B cell (primary cell): ENCODE measurements around the gene TMEM222. TPM values are rescaled to one million over a fixed set of nuclear protein-coding genes. Genes with fewer than 3 reads are reported as not detected.
"Not testable (repeated sequence)": the region's sequence is repeated elsewhere in the genome, so short reads cannot be mapped to it uniquely, and the experiment has no call there.

Experiments
- ATAC-seq: fragments of 200-7000 bp; cut with Tn5 transposase; one replicate; pipeline ENCODE4 v1.10.0; 2021; ENCODE audit warnings: low read depth, mild to moderate bottlenecking, moderate number of reproducible peaks, moderate library complexity
- CTCF ChIA-PET: fragments of 350-600 bp; sonication (Branson Sonifier 250); formaldehyde crosslinking; loops from one replicate; lab custom pipeline; 2021; ENCODE audit warnings: antibody characterized with exemption, inconsistent platforms; lab: Charles Lee
- POLR2A ChIA-PET: fragments of 350-600 bp; sonication (Branson Sonifier 250); formaldehyde crosslinking; loops from one replicate; lab custom pipeline; 2021; ENCODE audit warnings: antibody characterized with exemption; lab: Charles Lee
- DNase-seq: peaks from one replicate; pipeline ENCODE4 v3.0.0; 2013
- H2AFZ ChIP-seq: 2 replicates; pipeline ENCODE4 v1.6.1; 2012; ENCODE audit warnings: mild to moderate bottlenecking, low read depth, low read length; ENCODE audit not compliant: insufficient read depth, poor library complexity, severe bottlenecking
- H3K27ac ChIP-seq, 2 donors: 1 replicate in 1 of 2; 2 replicates in 1 of 2; pipeline ENCODE4 v1.5.1; 2012 to 2013; ENCODE audit warnings: low read length in 2 of 2, mild to moderate bottlenecking in 2 of 2, moderate library complexity in 1 of 2
- H3K27me3 ChIP-seq, 4 experiments: fragments of 200-600 bp in 1 of 4; sonication (generic) in 1 of 4; replicated peaks in 1 of 4; 1 replicate in 2 of 4; 2 replicates in 2 of 4; pipeline versions ENCODE4 v1.6.1 to v1.7.0; 2013 to 2016; ENCODE audit warnings: low read length in 3 of 4, mild to moderate bottlenecking in 2 of 4, mixed read lengths in 1 of 4, moderate library complexity in 1 of 4; ENCODE audit not compliant: insufficient read depth in 4 of 4, control insufficient read depth in 3 of 4; ENCODE audit errors: control extremely low read depth in 1 of 4
- H3K36me3 ChIP-seq, 2 experiments: replicated peaks in 1 of 2; 1 replicate in 1 of 2; 2 replicates in 1 of 2; pipeline versions ENCODE4 v1.6.1 to v1.7.1; 2013; ENCODE audit warnings: low read length in 1 of 2; ENCODE audit not compliant: insufficient read depth in 2 of 2, control insufficient read depth in 1 of 2; ENCODE audit errors: control extremely low read depth in 1 of 2, extremely low read depth in 1 of 2
- H3K4me1 ChIP-seq, 2 donors: fragments of 200-600 bp in 1 of 2; sonication (generic) in 1 of 2; 1 replicate in 1 of 2; 2 replicates in 1 of 2; pipeline versions ENCODE4 v1.5.1 to v1.6.1; 2013 to 2017; ENCODE audit warnings: low read length in 2 of 2; ENCODE audit not compliant: control insufficient read depth in 2 of 2, insufficient read depth in 2 of 2
- H3K4me2 ChIP-seq: replicated peaks from 2 replicates; pipeline ENCODE3; 2012; ENCODE audit warnings: mild to moderate bottlenecking, low read depth, low read length; ENCODE audit not compliant: poor library complexity, severe bottlenecking
- H3K4me3 ChIP-seq, 5 experiments: fragments of 200-600 bp in 1 of 5; sonication (generic) in 1 of 5; 1 replicate in 3 of 5; 2 replicates in 2 of 5; pipeline versions ENCODE4 v1.5.1 to v1.7.0; 2011 to 2016; ENCODE audit warnings: low read length in 4 of 5, mild to moderate bottlenecking in 4 of 5, low read depth in 2 of 5, control low read depth in 1 of 5, moderate library complexity in 1 of 5; ENCODE audit not compliant: insufficient read depth in 1 of 5; ENCODE audit errors: control extremely low read depth in 1 of 5, extremely low read depth in 1 of 5
- H3K79me2 ChIP-seq: fragments of 200-600 bp; sonication (generic); one replicate; pipeline ENCODE4 v1.6.0; 2016; ENCODE audit warnings: low read length; ENCODE audit not compliant: control insufficient read depth, insufficient read depth
- H3K9ac ChIP-seq: fragments of 200-600 bp; sonication (generic); 2 replicates; pipeline ENCODE4 v1.6.1; 2017; ENCODE audit warnings: mild to moderate bottlenecking, low read length, moderate library complexity
- H3K9me3 ChIP-seq, 3 donors: one replicate each; pipeline versions ENCODE4 v1.6.1 to v1.7.1; 2013; ENCODE audit warnings: low read length in 2 of 3; ENCODE audit not compliant: control insufficient read depth in 2 of 3, insufficient read depth in 1 of 3; ENCODE audit errors: control extremely low read depth in 1 of 3
- H4K20me1 ChIP-seq: 2 replicates; pipeline ENCODE4 v1.6.0; 2012; ENCODE audit warnings: mild to moderate bottlenecking, low read length; ENCODE audit not compliant: insufficient read depth, control insufficient read depth, poor library complexity, severe bottlenecking
- H3K27ac Mint-ChIP-seq: one replicate; pipeline ENCODE4 v1.8.0; 2021; ENCODE audit warnings: mixed read lengths
- H3K27me3 Mint-ChIP-seq: one replicate; pipeline ENCODE4 v1.8.0; 2021; ENCODE audit warnings: mixed read lengths
- H3K4me1 Mint-ChIP-seq: one replicate; pipeline ENCODE4 v1.8.0; 2021; ENCODE audit warnings: mixed read lengths
- H3K4me3 Mint-ChIP-seq: one replicate; pipeline ENCODE4 v1.8.0; 2021; ENCODE audit warnings: mixed read lengths
- H3K9me3 Mint-ChIP-seq: one replicate; pipeline ENCODE4 v1.8.0; 2022; ENCODE audit warnings: mixed read lengths; ENCODE audit not compliant: insufficient read depth
- CTCF ChIP-seq: fragments of 200-600 bp; IDR thresholded peaks from one replicate; pipeline ENCODE4 v1.8.0; 2022; ENCODE audit warnings: antibody characterized with exemption, mild to moderate bottlenecking
- EZH2 ChIP-seq: IDR thresholded peaks from 2 replicates; pipeline ENCODE4 v1.6.1; 2012; ENCODE audit warnings: borderline replicate concordance, low read depth, mild to moderate bottlenecking, moderate library complexity, low read length; ENCODE audit not compliant: insufficient read depth, poor library complexity, severe bottlenecking
- WGBS: methylation state at CpG from one replicate; pipeline ENCODE4 v1.1.5; 2013; ENCODE audit warnings: missing lambda C conversion rate; ENCODE audit not compliant: insufficient coverage; 5-methylcytosine and 5-hydroxymethylcytosine counted together
- intact Hi-C: fragments of 100-400 bp; cut with micrococcal nuclease; formaldehyde crosslinking; loops from one replicate; pipeline ENCODE4 v1.10.0; 2022
- polyA plus RNA-seq: library from polyadenylated mRNA; depleted of rRNA; stranded (reverse); fragments of >200 nt; gene quantifications from 2 replicates; pipeline ENCODE4 v1.2.3, GENCODE V29; 2012
- total RNA-seq, 2 donors: library from RNA; stranded (reverse); fragments of 120-200 nt in 1 of 2; gene quantifications; 1 replicate in 1 of 2; 2 replicates in 1 of 2; pipeline versions ENCODE4 v1.2.3 to v1.2.4, GENCODE V29; 2013 to 2022

The TMEM222 gene
- total and polyA plus RNA-seq, 2 donors (not counting 1 experiment from before 2014, with no cell fraction given), result 44.2 to 80.9 TPM

GRCh38 chr1:27285274-27285660 lies 36.7 kb upstream of the TMEM222 start:
- H3K27me3 ChIP-seq, result no peaks in the 10 kb centered on the region
- H3K4me3 ChIP-seq, result no peak overlapping the region
- ATAC-seq, result no peak
- intact Hi-C loops, result loop anchor here (2.0 kb wide), 1 partner anchor 50 kb away; the partner anchor contains the start of gene WDTC1
- Mint-ChIP-seq H3K27ac (no peak overlapping the region), H3K9me3 (no peaks in the 10 kb centered on the region), H3K4me1 (peaks cover 12% of the 10 kb centered on the region), H3K27me3 (no peaks in the 10 kb centered on the region), H3K4me3 (no peak overlapping the region)
- H3K27ac ChIP-seq, result no peak overlapping the region
- no peak for DNase-seq
- H3K4me2 ChIP-seq, result no peak overlapping the region
- H3K79me2 ChIP-seq, result peaks cover 6% of the 10 kb centered on the region
- TF ChIP-seq EZH2 (no peak), CTCF (no peak)
- no peaks in the 10 kb centered on the region for H4K20me1 ChIP-seq
- CTCF ChIA-PET, result interaction anchor here (0.6 to 9.5 kb wide), 15 partner anchors 10 to 525 kb away, joined by 3 to 343 read pairs (median 4); no protein-coding TSS in a partner anchor
- POLR2A ChIA-PET, result interaction anchor here (0.7 to 1.9 kb wide), 3 partner anchors 163 to 862 kb away, joined by 4 to 9 read pairs (median 5); no protein-coding TSS in a partner anchor
- no peak overlapping the region for H2AFZ ChIP-seq
- WGBS, result no CpG with 5 or more reads among the region's 2 CpGs
- H3K4me1 ChIP-seq, result peaks cover 0 to 9% of the 10 kb centered on the region in 2 donors
- no peaks in the 10 kb centered on the region for H3K9me3 ChIP-seq
- no peak overlapping the region for H3K9ac ChIP-seq
- peaks cover 5 to 33% of the 10 kb centered on the region in 2 experiments for H3K36me3 ChIP-seq

GRCh38 chr1:27285821-27286220 lies 36.1 kb upstream of the TMEM222 start:
- H3K4me3 ChIP-seq, H3K27ac Mint-ChIP-seq, H3K27me3 ChIP-seq, ATAC-seq, H3K4me2 ChIP-seq, H3K4me1 ChIP-seq, H4K20me1 ChIP-seq, H3K9me3 ChIP-seq, H3K4me3 Mint-ChIP-seq, H3K9ac ChIP-seq, H3K79me2 ChIP-seq, H3K27ac ChIP-seq, H3K9me3 Mint-ChIP-seq, H3K27me3 Mint-ChIP-seq, H2AFZ ChIP-seq, DNase-seq: not testable (repeated sequence)
- intact Hi-C loops, result loop anchor here (2.0 kb wide), 1 partner anchor 51 kb away; the partner anchor contains the start of gene WDTC1
- ChIA-PET POLR2A (interaction anchor here (0.7 kb wide), 2 partner anchors 183 to 863 kb away, joined by 9 to 13 read pairs; no protein-coding TSS in a partner anchor), CTCF (interaction anchor here (0.5 to 9.5 kb wide), 16 partner anchors 9 to 525 kb away, joined by 3 to 343 read pairs (median 4); no protein-coding TSS in a partner anchor)
- 100% methylated on average over 4 of the region's 7 CpGs for WGBS
- peaks cover 8 to 38% of the 10 kb centered on the region in 2 experiments for H3K36me3 ChIP-seq
- H3K4me1 Mint-ChIP-seq, result peaks cover 12% of the 10 kb centered on the region

- H3K27ac Mint-ChIP-seq, H3K4me1 Mint-ChIP-seq, H3K4me3 ChIP-seq, H3K4me2 ChIP-seq, H4K20me1 ChIP-seq, H3K9me3 ChIP-seq, H2AFZ ChIP-seq, H3K27me3 Mint-ChIP-seq, H3K4me3 Mint-ChIP-seq, H3K9me3 Mint-ChIP-seq, H3K9ac ChIP-seq, H3K27me3 ChIP-seq, H3K27ac ChIP-seq, POLR2A ChIA-PET, intact Hi-C loops, H3K79me2 ChIP-seq, DNase-seq, H3K4me1 ChIP-seq, CTCF ChIA-PET, ATAC-seq: not testable (repeated sequence)
- H3K36me3 ChIP-seq, result peaks cover 9 to 51% of the 10 kb centered on the region in 2 experiments
- 98% methylated on average over 13 of the region's 29 CpGs for WGBS
These were observed 32.8 kb upstream of the TMEM222 start for GRCh38 chr1:27289125-27289524.
